HFFc6 (cell line): ENCODE results near the gene OXNAD1. TPM values are rescaled to one million over a fixed set of nuclear protein-coding genes. Genes with fewer than 3 reads are reported as not detected.

Experiments
- DNase-seq: peaks from one replicate; pipeline ENCODE4 v3.0.0-alpha.2; 2018
- H3K27ac Mint-ChIP-seq: 2 replicates; pipeline ENCODE4 v1.8.0; 2020; ENCODE audit warnings: mild to moderate bottlenecking, mixed read lengths
- H3K27me3 Mint-ChIP-seq: 2 replicates; pipeline ENCODE4 v1.8.0; 2021; ENCODE audit warnings: mild to moderate bottlenecking, moderate library complexity, mixed read lengths; ENCODE audit not compliant: insufficient read depth
- H3K36me3 Mint-ChIP-seq: 2 replicates; pipeline ENCODE4 v1.8.0; 2021; ENCODE audit warnings: low read depth, mixed read lengths
- H3K4me1 Mint-ChIP-seq: 2 replicates; pipeline ENCODE4 v1.8.0; 2020; ENCODE audit warnings: low read depth, mixed read lengths
- H3K4me3 Mint-ChIP-seq: 2 replicates; pipeline ENCODE4 v1.8.0; 2020; ENCODE audit warnings: mild to moderate bottlenecking, moderate library complexity, mixed read lengths
- H3K9me3 Mint-ChIP-seq: 2 replicates; pipeline ENCODE4 v1.8.0; 2020; ENCODE audit warnings: mild to moderate bottlenecking, mixed read lengths
- long read RNA-seq: library from polyadenylated mRNA; unstranded; transcript quantifications from one replicate; pipeline ENCODE4 v2.0.0, GENCODE V29; 2019
- total RNA-seq, 6 experiments: library from RNA; stranded (reverse); fragmentation: NEBNext Ultra II Directional; extraction: Animal tissue kit (Norgen Biotek cat#: 25700); gene quantifications; 2 replicates in 1 of 6; 3 replicates in 5 of 6; pipeline ENCODE4 v1.2.3, GENCODE V29; 2021
- TF ChIP-seq, protein P1 (sequence below): fragments of 200-600 bp; sonication (generic); IDR thresholded peaks from 2 replicates; pipeline ENCODE4 v1.5.0; 2021; ENCODE audit warnings: antibody characterized with exemption, mild to moderate bottlenecking

The OXNAD1 gene, protein sequence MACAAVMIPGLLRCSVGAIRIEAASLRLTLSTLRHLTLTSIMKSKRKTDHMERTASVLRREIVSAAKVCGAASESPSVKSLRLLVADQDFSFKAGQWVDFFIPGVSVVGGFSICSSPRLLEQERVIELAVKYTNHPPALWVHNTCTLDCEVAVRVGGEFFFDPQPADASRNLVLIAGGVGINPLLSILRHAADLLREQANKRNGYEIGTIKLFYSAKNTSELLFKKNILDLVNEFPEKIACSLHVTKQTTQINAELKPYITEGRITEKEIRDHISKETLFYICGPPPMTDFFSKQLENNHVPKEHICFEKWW
- total RNA-seq: 1 to 10 TPM; 6.4 to 8.7 (median 8.1) TPM
- long read RNA-seq, partial matches to known transcripts: 0 of 4 reads
- long read RNA-seq, other reads (novel, unspliced or antisense): 1 of 4 reads

DNA sequence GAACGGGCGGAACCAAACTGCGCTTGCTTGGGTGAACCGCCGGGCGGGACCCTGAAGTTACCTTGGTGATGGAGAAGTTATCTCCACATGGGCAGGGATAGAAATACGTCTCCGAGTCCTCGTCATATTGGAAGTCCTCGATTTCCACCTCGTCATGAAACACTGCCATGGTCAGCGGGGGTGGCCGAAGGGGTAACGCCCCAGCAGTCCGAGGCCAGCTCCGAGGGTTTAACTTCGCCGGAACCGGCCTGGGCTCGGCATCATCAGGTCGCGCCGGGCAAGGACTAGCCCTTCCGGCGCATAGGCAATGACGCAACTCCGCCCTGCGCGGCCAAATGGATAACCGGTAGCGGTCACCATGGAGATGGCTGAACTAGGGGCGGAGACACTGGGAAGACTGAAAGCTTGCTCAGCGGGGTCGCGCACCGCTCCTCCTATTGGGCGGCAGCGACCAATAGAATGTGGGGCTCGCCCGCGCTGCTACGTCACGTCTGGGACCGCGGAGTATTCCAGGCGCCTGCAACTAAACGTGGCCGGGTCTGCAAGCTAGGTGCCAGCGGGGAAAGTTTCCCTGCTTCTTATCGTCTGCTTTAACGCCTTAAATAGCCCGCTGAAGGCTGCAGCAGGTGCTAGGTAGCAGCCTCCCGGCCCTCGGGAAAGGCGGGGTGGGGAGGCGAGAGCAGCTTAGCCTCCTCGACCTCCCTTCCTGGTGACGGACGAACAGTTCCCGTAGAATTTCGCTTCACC is at the start of gene OXNAD1, which contains the start of gene DPH3:
OXNAD1 (plus strand) TSS at position 505 of the 747 bp plus-strand sequence. CDS start 5,741 bp downstream, outside the sequence.
DPH3 (minus strand) TSS at position 236 of the 747 bp plus-strand sequence; CDS start at position 169, 67 bp downstream.
- Mint-ChIP-seq H3K36me3 (peaks cover 12% of the 10 kb centered on the region), H3K4me3 (peak within 1 kb of the TSS; percentile 96; the same call in 1 of the 2 replicates), H3K27ac (peak within 1 kb of the TSS; percentile 98), H3K4me1 (peaks cover 41% of the 10 kb centered on the region), H3K27me3 (no peaks in the 10 kb centered on the region), H3K9me3 (no peaks in the 10 kb centered on the region)
- peak; percentile 100 for DNase-seq
- TF ChIP-seq, protein P1, sequence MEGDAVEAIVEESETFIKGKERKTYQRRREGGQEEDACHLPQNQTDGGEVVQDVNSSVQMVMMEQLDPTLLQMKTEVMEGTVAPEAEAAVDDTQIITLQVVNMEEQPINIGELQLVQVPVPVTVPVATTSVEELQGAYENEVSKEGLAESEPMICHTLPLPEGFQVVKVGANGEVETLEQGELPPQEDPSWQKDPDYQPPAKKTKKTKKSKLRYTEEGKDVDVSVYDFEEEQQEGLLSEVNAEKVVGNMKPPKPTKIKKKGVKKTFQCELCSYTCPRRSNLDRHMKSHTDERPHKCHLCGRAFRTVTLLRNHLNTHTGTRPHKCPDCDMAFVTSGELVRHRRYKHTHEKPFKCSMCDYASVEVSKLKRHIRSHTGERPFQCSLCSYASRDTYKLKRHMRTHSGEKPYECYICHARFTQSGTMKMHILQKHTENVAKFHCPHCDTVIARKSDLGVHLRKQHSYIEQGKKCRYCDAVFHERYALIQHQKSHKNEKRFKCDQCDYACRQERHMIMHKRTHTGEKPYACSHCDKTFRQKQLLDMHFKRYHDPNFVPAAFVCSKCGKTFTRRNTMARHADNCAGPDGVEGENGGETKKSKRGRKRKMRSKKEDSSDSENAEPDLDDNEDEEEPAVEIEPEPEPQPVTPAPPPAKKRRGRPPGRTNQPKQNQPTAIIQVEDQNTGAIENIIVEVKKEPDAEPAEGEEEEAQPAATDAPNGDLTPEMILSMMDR: peak; percentile 34; the same call in 1 of the 2 replicates

DNA sequence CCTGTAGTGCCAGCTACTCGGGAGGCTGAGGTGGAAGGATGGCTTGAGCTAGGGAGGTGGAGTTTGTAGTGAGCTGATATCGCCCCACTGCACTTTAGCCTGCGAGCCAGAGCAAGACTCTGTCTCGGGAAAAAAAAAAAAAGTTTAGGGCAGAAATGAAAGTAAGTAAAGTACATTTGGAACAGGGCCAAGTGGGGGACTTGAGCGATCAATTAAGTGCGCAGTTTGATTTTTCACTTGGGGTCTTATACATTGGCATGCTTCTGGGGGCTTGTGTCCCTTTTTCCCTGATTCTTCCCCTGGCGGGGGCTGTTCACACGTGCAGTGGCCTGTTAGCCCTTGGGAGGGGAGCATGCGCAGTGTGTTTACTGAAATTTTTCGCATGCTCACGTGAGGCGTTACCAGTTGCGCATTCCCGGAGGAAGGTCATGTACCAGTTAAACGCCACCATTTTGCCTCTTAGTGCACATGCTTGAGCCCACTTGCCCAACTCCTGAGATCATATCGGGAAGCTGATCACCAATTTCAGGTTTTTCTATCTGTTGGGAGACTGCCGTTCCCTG is 48.6 kb upstream of the OXNAD1 start:
- no peaks in the 10 kb centered on the region; the same call in none of the 2 replicates for H3K27me3 Mint-ChIP-seq
- no peak overlapping the region for H3K4me3 Mint-ChIP-seq
- H3K36me3 Mint-ChIP-seq: no peaks in the 10 kb centered on the region
- H3K9me3 Mint-ChIP-seq: peaks cover 1% of the 10 kb centered on the region; the same call in 1 of the 2 replicates
- TF ChIP-seq, protein P1: no peak
- no peak for DNase-seq
- H3K27ac Mint-ChIP-seq: no peak overlapping the region
- peaks cover 4% of the 10 kb centered on the region for H3K4me1 Mint-ChIP-seq

- DNase-seq: no peak
- H3K36me3 Mint-ChIP-seq: 0 out of 2 replicates have a peak, but pooled peaks cover 5% of the 10 kb centered on the region
- TF ChIP-seq, protein P1: no peak
- no peaks in the 10 kb centered on the region; the same call in 1 of the 2 replicates for H3K27me3 Mint-ChIP-seq
- no peak overlapping the region for H3K4me3 Mint-ChIP-seq
- peaks cover 7% of the 10 kb centered on the region; the same call in 1 of the 2 replicates for H3K9me3 Mint-ChIP-seq
- no peaks in the 10 kb centered on the region; the same call in 1 of the 2 replicates for H3K4me1 Mint-ChIP-seq
- no peak overlapping the region for H3K27ac Mint-ChIP-seq
Observed at GRCh38 chr3:16219777-16220176, 45.2 kb upstream of the OXNAD1 start.

GRCh38 chr3:16221990-16222389 is 43.0 kb upstream of the OXNAD1 start:
- H3K27ac Mint-ChIP-seq: no peak overlapping the region
- H3K9me3 Mint-ChIP-seq: peaks cover 7% of the 10 kb centered on the region; the same call in 1 of the 2 replicates
- H3K4me1 Mint-ChIP-seq: no peaks in the 10 kb centered on the region; the same call in 1 of the 2 replicates
- no peak for DNase-seq
- no peak overlapping the region for H3K4me3 Mint-ChIP-seq
- TF ChIP-seq, protein P1: no peak
- H3K36me3 Mint-ChIP-seq: 0 out of 2 replicates have a peak, but pooled peaks cover 5% of the 10 kb centered on the region
- no peaks in the 10 kb centered on the region; the same call in 1 of the 2 replicates for H3K27me3 Mint-ChIP-seq

- DNase-seq: no peak
- peaks cover 7% of the 10 kb centered on the region; the same call in 1 of the 2 replicates for H3K9me3 Mint-ChIP-seq
- no peak overlapping the region for H3K27ac Mint-ChIP-seq
- H3K4me3 Mint-ChIP-seq: no peak overlapping the region
- no peaks in the 10 kb centered on the region; the same call in 1 of the 2 replicates for H3K4me1 Mint-ChIP-seq
- TF ChIP-seq, protein P1: no peak
- 0 out of 2 replicates have a peak, but pooled peaks cover 5% of the 10 kb centered on the region for H3K36me3 Mint-ChIP-seq
- H3K27me3 Mint-ChIP-seq: no peaks in the 10 kb centered on the region; the same call in 1 of the 2 replicates
Observed at GRCh38 chr3:16222547-16222946, 42.5 kb upstream of the OXNAD1 start.
